IMR-90 (cell line): ENCODE data around the gene INHA. TPM values are rescaled to one million over a fixed set of nuclear protein-coding genes. Genes with fewer than 3 reads are reported as not detected.

Source experiments
- ATAC-seq: fragments of 200-7000 bp; cut with Tn5 transposase; 2 replicates; pipeline ENCODE4 v1.9.1; 2020; ENCODE audit warnings: low read depth, mild to moderate bottlenecking, moderate library complexity
- BruUV-seq: library from RNA; stranded (reverse); fragments of 400-500 nt; replicated peaks from 2 replicates; lab custom pipeline; 2021; lab: Mats Ljungman, UMichigan
- CTCF ChIA-PET: fragments of 300-600 bp; formaldehyde crosslinking; extraction: SDS; loops from one replicate; lab custom pipeline; 2021; ENCODE audit warnings: antibody characterized with exemption; lab: Yijun Ruan, JAX
- POLR2A ChIA-PET: fragments of 300-600 bp; sonication (Branson Sonifier 250); formaldehyde crosslinking; loops from one replicate; lab custom pipeline; 2022; ENCODE audit warnings: antibody characterized with exemption; ENCODE audit not compliant: unreplicated experiment; lab: Charles Lee
- DNase-seq: peaks from one replicate; pipeline ENCODE4 v3.0.0; 2013
- H2AFZ ChIP-seq: replicated peaks from 2 replicates; pipeline ENCODE3; 2013; ENCODE audit warnings: low read length, mild to moderate bottlenecking; ENCODE audit not compliant: poor library complexity
- H2AK5ac ChIP-seq: 2 replicates; pipeline ENCODE4 v1.6.1; 2013; ENCODE audit warnings: low read depth, low read length, inconsistent platforms
- H2AK9ac ChIP-seq: replicated peaks from 2 replicates; pipeline ENCODE3; 2013; ENCODE audit warnings: mild to moderate bottlenecking, low read depth, low read length, moderate library complexity; ENCODE audit not compliant: poor library complexity
- H2BK120ac ChIP-seq: 2 replicates; pipeline ENCODE4 v1.6.1; 2013; ENCODE audit warnings: low read depth, low read length, inconsistent platforms
- H2BK15ac ChIP-seq: 3 replicates; pipeline ENCODE4 v1.6.1; 2013; ENCODE audit warnings: low read depth, low read length, inconsistent platforms
- H2BK20ac ChIP-seq: 2 replicates; pipeline ENCODE4 v1.6.1; 2013; ENCODE audit warnings: low read depth, mild to moderate bottlenecking, inconsistent platforms, low read length, moderate library complexity
- H2BK5ac ChIP-seq: 2 replicates; pipeline ENCODE4 v1.6.1; 2013; ENCODE audit warnings: mild to moderate bottlenecking, low read depth, low read length, inconsistent platforms; ENCODE audit not compliant: poor library complexity, severe bottlenecking
- H3K14ac ChIP-seq: replicated peaks from 2 replicates; pipeline ENCODE4 v1.6.1; 2013; ENCODE audit warnings: low read depth, low read length, inconsistent platforms
- H3K18ac ChIP-seq: 2 replicates; pipeline ENCODE4 v1.6.1; 2013; ENCODE audit warnings: low read depth, low read length, control low read depth
- H3K23ac ChIP-seq: 2 replicates; pipeline ENCODE4 v1.6.1; 2013; ENCODE audit warnings: low read depth, low read length, inconsistent platforms
- H3K27ac ChIP-seq: 2 replicates; pipeline ENCODE4 v1.5.1; 2013; ENCODE audit warnings: mild to moderate bottlenecking, control low read depth, low read length; ENCODE audit not compliant: insufficient read depth
- H3K27me3 ChIP-seq: 2 replicates; pipeline ENCODE4 v1.6.1; 2013; ENCODE audit warnings: low read length; ENCODE audit not compliant: control insufficient read depth, insufficient read depth
- H3K36me3 ChIP-seq: 2 replicates; pipeline ENCODE4 v1.6.1; 2013; ENCODE audit warnings: low read length, mixed read lengths; ENCODE audit not compliant: control insufficient read depth, insufficient read depth
- H3K4ac ChIP-seq: 2 replicates; pipeline ENCODE4 v1.6.1; 2013; ENCODE audit warnings: low read depth, low read length, inconsistent platforms
- H3K4me1 ChIP-seq: 2 replicates; pipeline ENCODE4 v1.6.1; 2013; ENCODE audit warnings: low read length, mixed read lengths; ENCODE audit not compliant: control insufficient read depth, insufficient read depth
- H3K4me2 ChIP-seq: 2 replicates; pipeline ENCODE4 v1.6.1; 2013; ENCODE audit warnings: low read depth, mild to moderate bottlenecking, control low read depth, low read length, moderate library complexity
- H3K4me3 ChIP-seq: 2 replicates; pipeline ENCODE4 v1.5.1; 2013; ENCODE audit warnings: low read depth, mild to moderate bottlenecking, control low read depth, low read length, moderate library complexity; ENCODE audit not compliant: insufficient read depth
- H3K56ac ChIP-seq: 2 replicates; pipeline ENCODE4 v1.6.1; 2013; ENCODE audit warnings: low read length, inconsistent platforms; ENCODE audit not compliant: insufficient read depth; ENCODE audit errors: extremely low read depth
- H3K79me1 ChIP-seq, 2 experiments: 2 replicates each; pipeline ENCODE4 v1.6.1; 2013; ENCODE audit warnings: low read length in 2 of 2, inconsistent platforms in 1 of 2, low read depth in 1 of 2
- H3K9ac ChIP-seq: 2 replicates; pipeline ENCODE4 v1.6.1; 2013; ENCODE audit warnings: low read depth, low read length, control low read depth
- H3K9me1 ChIP-seq: 2 replicates; pipeline ENCODE4 v1.6.1; 2013; ENCODE audit warnings: low read length, inconsistent platforms; ENCODE audit not compliant: insufficient read depth
- H3K9me3 ChIP-seq: 2 replicates; pipeline ENCODE4 v1.6.1; 2013; ENCODE audit warnings: low read length; ENCODE audit not compliant: control insufficient read depth, insufficient read depth
- H4K20me1 ChIP-seq: 2 replicates; pipeline ENCODE4 v1.6.1; 2013; ENCODE audit warnings: low read length, inconsistent platforms; ENCODE audit not compliant: insufficient read depth
- H4K5ac ChIP-seq: 2 replicates; pipeline ENCODE4 v1.6.1; 2013; ENCODE audit warnings: mild to moderate bottlenecking, low read depth, low read length, control low read depth
- H4K8ac ChIP-seq, 2 experiments: 2 replicates each; pipeline ENCODE4 v1.6.1; 2013; ENCODE audit warnings: low read depth in 2 of 2, low read length in 2 of 2, control low read depth in 1 of 2, inconsistent platforms in 1 of 2
- H4K91ac ChIP-seq: 2 replicates; pipeline ENCODE4 v1.6.1; 2013; ENCODE audit warnings: low read depth, low read length, inconsistent platforms; ENCODE audit not compliant: insufficient read depth
- CEBPB ChIP-seq: IDR thresholded peaks from 2 replicates; pipeline ENCODE4 v1.6.1; 2012; ENCODE audit warnings: low read depth, low read length, improper control_type of control experiment
- CTCF ChIP-seq: conservative IDR thresholded peaks from 2 replicates; pipeline ENCODE4 v1.5.1; 2012; ENCODE audit warnings: mild to moderate bottlenecking, low read depth, low read length, improper control_type of control experiment
- MAFK ChIP-seq: IDR thresholded peaks from 2 replicates; pipeline ENCODE4 v1.6.1; 2012; ENCODE audit warnings: low read depth, low read length, improper control_type of control experiment
- MAZ ChIP-seq: IDR thresholded peaks from 2 replicates; pipeline ENCODE4 v1.6.1; 2012; ENCODE audit warnings: low read depth, mild to moderate bottlenecking, low read length, improper control_type of control experiment, moderate library complexity, borderline replicate concordance
- WGBS, 2 experiments: methylation state at CpG; one replicate each; pipeline versions ENCODE4 v1.1.5 to v1.1.7; 2013; ENCODE audit warnings: missing lambda C conversion rate in 2 of 2; ENCODE audit not compliant: insufficient read length in 1 of 2; ENCODE audit errors: extremely low coverage in 2 of 2; 5-methylcytosine and 5-hydroxymethylcytosine counted together
- dilution Hi-C: fragments of 300-500 bp; cut with HindIII; formaldehyde crosslinking; loops from one replicate; pipeline ENCODE4 v1.14.3; 2018; ENCODE audit warnings: low sequenced_read_pairs; ENCODE audit not compliant: unreplicated experiment
- in situ Hi-C: fragments of 300-500 bp; cut with MboI; formaldehyde crosslinking; loops from 3 replicates; pipeline ENCODE4 v1.14.3; 2019; ENCODE audit warnings: low sequenced_read_pairs, inconsistent platforms, mixed read lengths
- intact Hi-C: fragments of 100-400 bp; cut with micrococcal nuclease; formaldehyde crosslinking; loops from 2 replicates; pipeline ENCODE4 v1.10.0; 2022
- polyA plus RNA-seq, 3 experiments: library from polyadenylated mRNA; depleted of rRNA; stranded (reverse); fragments of >200 nt; gene quantifications; 2 replicates each; pipeline ENCODE4 v1.2.3, GENCODE V29; 2012; ENCODE audit warnings: low replicate concordance in 1 of 3
- total RNA-seq: library from RNA; depleted of rRNA; stranded (reverse); fragments of >200 nt; gene quantifications from 2 replicates; pipeline ENCODE4 v1.2.3, GENCODE V29; 2012

The INHA gene
- total and polyA plus RNA-seq, 2 of the 4 experiments (the other 2 are of a cell fraction): 0.96 TPM; not detected in 1

- Histone ChIP-seq H3K18ac (no peak overlapping the region), H3K4me1 (peaks cover 2% of the 10 kb centered on the region; the same call in 1 of the 2 replicates), H3K9ac (no peak overlapping the region), H3K9me3 (no peaks in the 10 kb centered on the region), H3K9me1 (no peaks in the 10 kb centered on the region; the same call in 1 of the 2 replicates), H3K27ac (no peak overlapping the region), H4K91ac (no peak overlapping the region), H2AK5ac (no peak overlapping the region), H3K4me2 (no peak overlapping the region; the same call in 1 of the 2 replicates), H3K4me3 (no peak overlapping the region), H3K36me3 (peaks cover 10% of the 10 kb centered on the region), H2BK120ac (no peak overlapping the region), H2BK5ac (no peak overlapping the region), H4K20me1 (peaks cover 3% of the 10 kb centered on the region; the same call in 1 of the 2 replicates), H4K8ac (no peak overlapping the region), H2AK9ac (peak overlapping the region; percentile 34), H3K4ac (no peak overlapping the region), H3K14ac (no peak overlapping the region), H3K79me1 (no peaks in the 10 kb centered on the region), H2BK20ac (no peak overlapping the region), H4K5ac (no peak overlapping the region), H2BK15ac (no peak overlapping the region), H3K27me3 (no peaks in the 10 kb centered on the region), H3K56ac (no peak overlapping the region), H3K23ac (no peak overlapping the region), H2AFZ (peak overlapping the region; percentile 13)
- CTCF ChIA-PET: interaction anchor here (0.6 to 2.0 kb wide), 9 partner anchors 9 to 1353 kb away, joined by 3 to 10 read pairs (median 3); partner anchors contain the start of genes CHPF, STK11IP and TMEM198
- intact Hi-C loops (no loop called here), dilution Hi-C loops (no loop called here), in situ Hi-C loops (no loop called here)
- WGBS, 2 experiments: 22% methylated on average over 1 of the region's 8 CpGs; no CpG with 5 or more reads in 1 of the 2 experiments
- TF ChIP-seq CTCF (peak; percentile 39), MAZ (no peak), MAFK (no peak), CEBPB (no peak)
- POLR2A ChIA-PET: no interaction called here
- no TSS peak for BruUV-seq
- ATAC-seq (peak; percentile 56), DNase-seq (no peak)
Measured at GRCh38 chr2:219560037-219560892, 11.8 kb upstream of the INHA start.
